Upper lobe of left lung (tissue), 6 donors: ENCODE measurements around the gene TANC2. TPM values are rescaled to one million over a fixed set of nuclear protein-coding genes. Genes with fewer than 3 reads are reported as not detected.
A peak's percentile ranks its signal among the peaks of the same experiment; 100 is the strongest.

Experiments used
- ATAC-seq, 2 donors: fragments of 200-7000 bp; cut with Tn5 transposase; one replicate each; pipeline ENCODE4 v1.9.1; 2022; ENCODE audit warnings: mild to moderate bottlenecking in 2 of 2, moderate library complexity in 2 of 2; ENCODE audit not compliant: low FRiP score in 2 of 2
- DNase-seq, 2 donors: peaks; one replicate each; pipeline ENCODE4 v3.0.0-alpha.2; 2019 to 2020
- H3K27ac ChIP-seq, 4 donors: fragments of 200-600 bp; sonication (generic); one replicate each; pipeline ENCODE4 v1.5.1; 2016 to 2019
- H3K27me3 ChIP-seq, 4 donors: fragments of 200-600 bp; sonication (generic); one replicate each; pipeline ENCODE4 v1.5.1; 2017 to 2019
- H3K36me3 ChIP-seq, 4 donors: fragments of 200-600 bp; sonication (generic); one replicate each; pipeline ENCODE4 v1.5.1; 2016 to 2019
- H3K4me1 ChIP-seq, 4 donors: fragments of 200-600 bp; sonication (generic); one replicate each; pipeline ENCODE4 v1.5.1; 2018 to 2019
- H3K4me3 ChIP-seq, 4 donors: fragments of 200-600 bp; sonication (generic); one replicate each; pipeline ENCODE4 v1.5.1; 2017 to 2019; ENCODE audit warnings: mild to moderate bottlenecking in 2 of 4, moderate library complexity in 1 of 4
- H3K9me3 ChIP-seq, 4 donors: fragments of 200-600 bp; sonication (generic); one replicate each; pipeline ENCODE4 v1.5.1; 2018 to 2019
- EP300 ChIP-seq, 4 donors: sonication (generic); formaldehyde crosslinking; IDR thresholded peaks; one replicate each; pipeline ENCODE4 v1.5.1; 2017; ENCODE audit warnings: antibody characterized with exemption in 4 of 4, control low read depth in 2 of 4
- POLR2A ChIP-seq, 4 donors: fragments of 450-650 bp; IDR thresholded peaks; one replicate each; pipeline ENCODE4 v1.5.1; 2016 to 2017; ENCODE audit warnings: antibody characterized with exemption in 4 of 4, mild to moderate bottlenecking in 2 of 4
- POLR2AphosphoS5 ChIP-seq, 2 donors: sonication (generic); formaldehyde crosslinking; IDR thresholded peaks; one replicate each; pipeline ENCODE4 v1.5.1; 2017; ENCODE audit warnings: antibody characterized with exemption in 2 of 2
- WGBS, 2 donors: methylation state at CpG; one replicate each; pipeline ENCODE4 v1.1.5; 2017 to 2018; 5-methylcytosine and 5-hydroxymethylcytosine counted together
- total RNA-seq, 6 donors: library from RNA; depleted of rRNA in 4 of 6; stranded (reverse); fragments of >200 nt in 4 of 6; gene quantifications; one replicate each; pipeline versions ENCODE4 v1.1.0 to v1.2.1, GENCODE V29; 2016 to 2021
- TF ChIP-seq, protein P1 (sequence below), 6 experiments: fragments of 450-650 bp in 4 of 6; fragments of 200-600 bp in 2 of 6; sonication (generic) in 2 of 6; IDR thresholded peaks; one replicate each; pipeline ENCODE4 v1.5.1; 2016 to 2019; ENCODE audit warnings: antibody characterized with exemption in 6 of 6
- donor health status: DM: no; HTN: no; CAD: no; lungs with moderate emphysema.
- donor health status: DM: no; HTN: yes; CAD: no; lungs with severe emphysema.

TANC2 gene
- total RNA-seq, 6 donors from 2014 or later, result 64.9 to 134 (median 98.4) TPM

DNA sequence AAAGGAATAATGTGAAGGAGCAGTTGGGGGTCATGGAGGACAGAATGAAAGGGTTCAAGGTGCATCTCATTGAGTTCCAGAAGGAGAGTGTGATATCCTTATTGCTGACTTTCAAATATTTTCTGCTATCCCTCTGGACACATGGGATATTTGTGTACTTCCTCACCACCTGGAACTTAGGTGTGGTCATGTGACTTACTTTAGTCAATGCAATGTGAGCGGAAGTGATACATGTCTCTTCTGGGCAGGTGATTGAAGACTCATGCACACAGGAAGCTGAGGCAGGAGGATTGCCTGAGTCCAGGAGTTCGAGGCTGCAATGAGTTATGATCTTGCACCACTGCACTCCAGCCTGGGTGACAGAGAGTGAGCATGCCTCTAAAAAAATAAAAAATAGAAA is 36.7 kb upstream of the TANC2 start:
- no peaks in the 10 kb centered on the region for H3K36me3 ChIP-seq
- DNase-seq, result no peak
- no peaks in the 10 kb centered on the region for H3K9me3 ChIP-seq
- H3K4me1 ChIP-seq, result no peaks in the 10 kb centered on the region
- no peak overlapping the region for H3K27ac ChIP-seq
- H3K4me3 ChIP-seq, result no peak overlapping the region
- no peaks in the 10 kb centered on the region for H3K27me3 ChIP-seq
- TF ChIP-seq POLR2AphosphoS5 (IDR thresholded peaks at IDR 0.05) (no peak), POLR2A (IDR thresholded peaks at IDR 0.05) (no peak), EP300 (IDR thresholded peaks at IDR 0.05) (no peak)
- TF ChIP-seq, protein P1, sequence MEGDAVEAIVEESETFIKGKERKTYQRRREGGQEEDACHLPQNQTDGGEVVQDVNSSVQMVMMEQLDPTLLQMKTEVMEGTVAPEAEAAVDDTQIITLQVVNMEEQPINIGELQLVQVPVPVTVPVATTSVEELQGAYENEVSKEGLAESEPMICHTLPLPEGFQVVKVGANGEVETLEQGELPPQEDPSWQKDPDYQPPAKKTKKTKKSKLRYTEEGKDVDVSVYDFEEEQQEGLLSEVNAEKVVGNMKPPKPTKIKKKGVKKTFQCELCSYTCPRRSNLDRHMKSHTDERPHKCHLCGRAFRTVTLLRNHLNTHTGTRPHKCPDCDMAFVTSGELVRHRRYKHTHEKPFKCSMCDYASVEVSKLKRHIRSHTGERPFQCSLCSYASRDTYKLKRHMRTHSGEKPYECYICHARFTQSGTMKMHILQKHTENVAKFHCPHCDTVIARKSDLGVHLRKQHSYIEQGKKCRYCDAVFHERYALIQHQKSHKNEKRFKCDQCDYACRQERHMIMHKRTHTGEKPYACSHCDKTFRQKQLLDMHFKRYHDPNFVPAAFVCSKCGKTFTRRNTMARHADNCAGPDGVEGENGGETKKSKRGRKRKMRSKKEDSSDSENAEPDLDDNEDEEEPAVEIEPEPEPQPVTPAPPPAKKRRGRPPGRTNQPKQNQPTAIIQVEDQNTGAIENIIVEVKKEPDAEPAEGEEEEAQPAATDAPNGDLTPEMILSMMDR (IDR thresholded peaks at IDR 0.05), result no peak
- 89 to 93% methylated on average over 2 of the region's 2 CpGs for WGBS, 2 donors
- ATAC-seq, result no peak

DNA sequence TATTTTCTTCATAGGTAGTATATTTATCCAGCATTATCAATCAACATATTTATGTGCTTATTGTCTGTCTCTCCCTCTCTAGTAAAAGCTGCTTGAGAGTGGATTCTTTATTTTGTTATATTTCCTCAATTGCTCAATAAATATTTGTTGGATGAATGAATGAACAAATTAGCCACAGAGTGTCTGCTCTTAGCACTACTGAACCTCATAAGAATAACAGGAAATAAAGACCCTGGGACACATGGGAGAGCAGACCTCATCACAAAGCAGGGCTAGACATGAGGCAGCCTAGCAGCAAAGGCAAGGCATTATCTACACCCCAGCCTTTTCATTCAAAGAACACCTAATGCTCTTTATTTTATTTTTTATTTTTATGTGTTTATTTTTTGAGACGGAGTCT is 34.9 kb upstream of the TANC2 start:
- Histone ChIP-seq H3K9me3 (no peaks in the 10 kb centered on the region), H3K27ac (no peak overlapping the region), H3K27me3 (no peaks in the 10 kb centered on the region), H3K4me1 (no peaks in the 10 kb centered on the region), H3K4me3 (no peak overlapping the region), H3K36me3 (no peaks in the 10 kb centered on the region)
- WGBS, 2 donors, result 95 to 97% methylated on average over 1 of the region's 1 CpG
- DNase-seq (no peak), ATAC-seq (no peak)
- TF ChIP-seq EP300 (IDR thresholded peaks at IDR 0.05), result no peak
- no peak for TF ChIP-seq POLR2A (IDR thresholded peaks at IDR 0.05)
- TF ChIP-seq, protein P1 (IDR thresholded peaks at IDR 0.05), result no peak
- TF ChIP-seq POLR2AphosphoS5 (IDR thresholded peaks at IDR 0.05), result no peak

GRCh38 chr17:62933501-62934385 is 32.3 kb upstream of the TANC2 start:
- no peaks in the 10 kb centered on the region for H3K4me1 ChIP-seq
- H3K36me3 ChIP-seq, result no peaks in the 10 kb centered on the region
- no peaks in the 10 kb centered on the region for H3K27me3 ChIP-seq
- TF ChIP-seq, protein P1 (IDR thresholded peaks at IDR 0.05), result no peak
- TF ChIP-seq POLR2AphosphoS5 (IDR thresholded peaks at IDR 0.05) (no peak), EP300 (IDR thresholded peaks at IDR 0.05) (no peak), POLR2A (IDR thresholded peaks at IDR 0.05) (no peak)
- 59 to 70% methylated on average over 15 of the region's 15 CpGs for WGBS, 2 donors
- H3K27ac ChIP-seq, result no peak overlapping the region
- DNase-seq (peak in 1 of 2 donors; percentile 71), ATAC-seq (peak; percentile 53 to 84)
- no peak overlapping the region for H3K4me3 ChIP-seq
- H3K9me3 ChIP-seq, result no peaks in the 10 kb centered on the region

DNA sequence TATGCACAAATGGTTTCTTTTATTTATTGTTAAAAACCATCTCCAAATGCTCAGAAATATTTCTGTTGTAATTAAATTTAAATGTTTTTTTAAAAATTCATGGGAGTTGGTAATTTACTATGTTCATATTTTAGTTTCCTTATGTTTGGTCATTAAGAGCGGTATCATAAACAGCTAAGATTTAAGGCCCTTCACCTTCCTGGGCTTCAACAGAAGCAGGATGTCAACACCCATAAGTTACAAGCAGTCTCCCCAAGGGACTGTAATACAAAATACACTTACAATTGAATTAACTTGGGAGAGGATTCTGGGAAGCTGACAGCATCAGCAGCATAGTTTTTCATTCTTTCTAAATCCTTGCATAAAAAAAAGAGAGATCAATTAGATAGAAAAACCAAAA is 30.9 kb upstream of the TANC2 start:
- Histone ChIP-seq H3K27ac (no peak overlapping the region), H3K4me1 (no peaks in the 10 kb centered on the region), H3K4me3 (no peak overlapping the region), H3K27me3 (no peaks in the 10 kb centered on the region), H3K36me3 (no peaks in the 10 kb centered on the region), H3K9me3 (no peaks in the 10 kb centered on the region)
- TF ChIP-seq, protein P1 (IDR thresholded peaks at IDR 0.05), result no peak
- TF ChIP-seq POLR2AphosphoS5 (IDR thresholded peaks at IDR 0.05) (no peak), POLR2A (IDR thresholded peaks at IDR 0.05) (no peak), EP300 (IDR thresholded peaks at IDR 0.05) (no peak)
- ATAC-seq, result no peak
- DNase-seq, result no peak
- WGBS, 2 donors, result 90 to 91% methylated on average over 1 of the region's 1 CpG
